GM12878 (cell line): ENCODE measurements around the gene C20orf144. TPM values are rescaled to one million over a fixed set of nuclear protein-coding genes. Genes with fewer than 3 reads are reported as not detected.
A peak's percentile ranks its signal among the peaks of the same experiment; 100 is the strongest.

ENCODE experiments used
- ATAC-seq: fragments of 200-7000 bp; cut with Tn5 transposase; 3 replicates; pipeline ENCODE4 v1.9.1; 2020; ENCODE audit warnings: mild to moderate bottlenecking, moderate library complexity
- BruUV-seq: library from RNA; stranded (reverse); fragments of 400-500 nt; replicated peaks from 2 replicates; lab custom pipeline; 2021; lab: Mats Ljungman, UMichigan
- CTCF ChIA-PET: fragments of 300-600 bp; sonication (Branson Sonifier 250); formaldehyde crosslinking; extraction: SDS; loops from one replicate; lab custom pipeline; 2021; ENCODE audit warnings: inconsistent platforms; lab: Yijun Ruan, JAX
- POLR2A ChIA-PET: fragments of 350-600 bp; formaldehyde crosslinking; extraction: SDS; loops from one replicate; lab custom pipeline; 2021; ENCODE audit warnings: inconsistent platforms; lab: Charles Lee
- RAD21 ChIA-PET: fragments of 300-600 bp; sonication (Branson Sonifier 250); formaldehyde crosslinking; loops from one replicate; lab custom pipeline; 2023; ENCODE audit warnings: antibody characterized with exemption; ENCODE audit not compliant: unreplicated experiment; lab: Charles Lee
- SMC1A ChIA-PET: fragments of 300-600 bp; sonication (Branson Sonifier 250); formaldehyde crosslinking; loops from one replicate; lab custom pipeline; 2023; ENCODE audit not compliant: unreplicated experiment, uncharacterized antibody; lab: Charles Lee
- DNase-seq: peaks from one replicate; pipeline ENCODE4 v3.0.0-alpha.2; 2011; ENCODE audit warnings: low read depth, low spot score
- FAIRE-seq: peaks from 3 replicates; lab custom pipeline; 2011; peaks lifted over from hg19 to GRCh38; lab: Jason Lieb, UNC
- H2AFZ ChIP-seq: 2 replicates; pipeline ENCODE4 v1.6.0; 2011; ENCODE audit warnings: low read depth, low read length, control low read depth; ENCODE audit not compliant: control insufficient read depth
- H3K27ac ChIP-seq: 2 replicates; pipeline ENCODE4 v1.5.1; 2011; ENCODE audit warnings: control low read depth; ENCODE audit not compliant: control insufficient read depth, insufficient read depth
- H3K27me3 ChIP-seq, 2 experiments: replicated peaks in 1 of 2; 2 replicates each; pipeline versions ENCODE4 v1.6.0 to v1.6.1; 2011; ENCODE audit warnings: low read length in 1 of 2; ENCODE audit not compliant: control insufficient read depth in 2 of 2, insufficient read depth in 2 of 2
- H3K36me3 ChIP-seq, 2 experiments: 2 replicates each; pipeline ENCODE4 v1.5.1; 2011; ENCODE audit warnings: low read length in 1 of 2; ENCODE audit not compliant: control insufficient read depth in 2 of 2, insufficient read depth in 2 of 2
- H3K4me1 ChIP-seq: 2 replicates; pipeline ENCODE4 v1.6.1; 2011; ENCODE audit warnings: mild to moderate bottlenecking, low read length, moderate library complexity, mixed read lengths; ENCODE audit not compliant: control insufficient read depth, insufficient read depth
- H3K4me2 ChIP-seq: 2 replicates; pipeline ENCODE4 v1.6.0; 2011; ENCODE audit warnings: control low read depth; ENCODE audit not compliant: control insufficient read depth, insufficient read depth
- H3K4me3 ChIP-seq: fragments of 200-600 bp; sonication (generic); 2 replicates; pipeline ENCODE4 v1.5.1; 2016
- H3K79me2 ChIP-seq: 2 replicates; pipeline ENCODE4 v1.6.0; 2011; ENCODE audit warnings: low read length; ENCODE audit not compliant: control insufficient read depth, insufficient read depth
- H3K9ac ChIP-seq: 2 replicates; pipeline ENCODE4 v1.8.0; 2011; ENCODE audit warnings: low read length, control low read depth, mixed read lengths; ENCODE audit not compliant: control insufficient read depth, insufficient read depth
- H3K9me3 ChIP-seq: replicated peaks from 3 replicates; pipeline ENCODE4 v1.5.1; 2011; ENCODE audit warnings: mild to moderate bottlenecking, low read length; ENCODE audit not compliant: control insufficient read depth, insufficient read depth
- H4K20me1 ChIP-seq: 2 replicates; pipeline ENCODE4 v1.6.0; 2011; ENCODE audit not compliant: control insufficient read depth, insufficient read depth
- EZH2 ChIP-seq: IDR thresholded peaks from 2 replicates; pipeline ENCODE4 v1.6.1; 2012; ENCODE audit warnings: low read depth, mild to moderate bottlenecking, control low read depth, inconsistent platforms, low read length, borderline replicate concordance; ENCODE audit not compliant: control insufficient read depth
- POLR2A ChIP-seq: IDR thresholded peaks from 2 replicates; pipeline ENCODE4 v1.6.1; 2011; ENCODE audit warnings: low read depth, mild to moderate bottlenecking, low read length
- PRDM15 ChIP-seq: fragments of 450-650 bp; formaldehyde crosslinking; IDR thresholded peaks from 2 replicates; pipeline ENCODE4 v1.4.0; 2020; ENCODE audit warnings: mild to moderate bottlenecking, moderate library complexity
- SPI1 ChIP-seq: IDR thresholded peaks from 2 replicates; pipeline ENCODE4 v1.6.1; 2011; ENCODE audit warnings: low read depth, mild to moderate bottlenecking, low read length, moderate library complexity, borderline replicate concordance; ENCODE audit not compliant: insufficient read depth
- USF2 ChIP-seq: IDR thresholded peaks from 2 replicates; pipeline ENCODE4 v1.6.1; 2011; ENCODE audit warnings: low read depth, low read length, improper control_type of control experiment, borderline replicate concordance
- ZBED1 ChIP-seq: IDR thresholded peaks from 2 replicates; pipeline ENCODE4 v1.6.1; 2016; ENCODE audit warnings: borderline replicate concordance
- WGBS: methylation state at CpG from one replicate; pipeline ENCODE4 v1.1.6; 2016; ENCODE audit warnings: low lambda C conversion rate; ENCODE audit not compliant: insufficient replicate concordance, insufficient coverage; ENCODE audit errors: missing lambda C conversion rate; 5-methylcytosine and 5-hydroxymethylcytosine counted together
- in situ Hi-C: fragments of 300-500 bp; cut with MboI; formaldehyde crosslinking; loops from 9 replicates; pipeline ENCODE4 v1.14.3; 2018; ENCODE audit warnings: mixed read lengths
- intact Hi-C: fragments of 100-400 bp; cut with micrococcal nuclease; formaldehyde crosslinking; loops from one replicate; pipeline ENCODE4 v1.14.2; 2022; ENCODE audit not compliant: unreplicated experiment
- polyA plus RNA-seq, 11 experiments: library from polyadenylated mRNA; depleted of rRNA in 4 of 11; unstranded in 6 of 11; stranded (reverse) in 5 of 11; fragments of >200 nt; fragmentation: Nextera tagmentation in 4 of 11; fragmentation: Illumina TruSeq in 1 of 11; extraction: Ambion mirVana in 4 of 11; extraction: Trizol in 1 of 11; gene quantifications; 1 replicate in 1 of 11; 2 replicates in 10 of 11; pipeline versions ENCODE4 v1.2.1 to v1.2.3, GENCODE V29; 2011 to 2016; ENCODE audit warnings: inconsistent platforms in 2 of 11, missing spikeins in 2 of 11, low read depth in 1 of 11
- total RNA-seq, 4 experiments: library from RNA; depleted of rRNA in 3 of 4; stranded (reverse); fragments of >200 nt in 3 of 4; fragmentation: Illumina TruSeq in 1 of 4; extraction: Trizol in 1 of 4; gene quantifications; 2 replicates each; pipeline versions ENCODE4 v1.2.1 to v1.2.3, GENCODE V29; 2013 to 2021
- TF ChIP-seq, protein P1 (sequence below): fragments of 450-650 bp; formaldehyde crosslinking; IDR thresholded peaks from 2 replicates; pipeline ENCODE4 v1.4.0; 2022; ENCODE audit warnings: mild to moderate bottlenecking, moderate library complexity

The C20orf144 gene
- total and polyA plus RNA-seq, 10 of the 15 experiments (the other 5 are each of a cell fraction or from before 2014, with no cell fraction given), result 0.04 to 0.62 (median 0.23) TPM; not detected in 2

DNA sequence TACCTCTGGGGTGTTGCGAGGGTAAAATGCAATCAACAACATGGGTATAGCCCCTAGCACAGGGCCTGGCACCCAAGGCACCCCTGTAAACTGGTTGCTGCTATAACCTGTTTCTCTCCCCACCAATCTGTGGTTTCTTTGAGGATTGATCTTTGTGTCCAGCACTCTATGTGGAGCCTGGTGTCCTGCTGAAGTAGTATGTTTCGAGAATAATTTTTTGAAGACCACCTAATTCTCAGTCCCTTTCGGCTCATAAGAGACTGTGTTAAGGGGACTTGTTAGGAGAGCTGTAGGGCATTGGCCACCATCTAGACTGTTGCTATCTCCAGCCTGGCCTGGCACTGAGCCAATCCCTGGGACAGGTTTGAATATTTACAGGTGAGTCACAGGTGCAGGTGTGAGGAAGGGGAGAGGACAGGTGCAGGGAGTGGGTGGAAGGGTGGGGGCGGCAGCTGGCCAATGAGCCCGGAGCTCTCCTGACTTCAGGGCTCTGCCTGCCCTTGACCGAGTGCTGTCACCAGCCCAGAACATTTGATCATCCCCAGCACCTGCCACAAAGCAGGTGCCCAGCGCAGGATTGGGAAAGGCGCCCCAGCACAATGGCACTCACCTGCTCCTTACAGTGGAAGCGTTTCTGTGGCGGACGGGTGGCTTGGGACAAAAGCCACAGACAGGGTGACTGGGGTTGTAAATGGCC, 8.1 kb upstream of the C20orf144 start (continued):
- TF ChIP-seq USF2 (no peak), PRDM15 (CRISPR knock-in tag) (no peak)

DNA sequence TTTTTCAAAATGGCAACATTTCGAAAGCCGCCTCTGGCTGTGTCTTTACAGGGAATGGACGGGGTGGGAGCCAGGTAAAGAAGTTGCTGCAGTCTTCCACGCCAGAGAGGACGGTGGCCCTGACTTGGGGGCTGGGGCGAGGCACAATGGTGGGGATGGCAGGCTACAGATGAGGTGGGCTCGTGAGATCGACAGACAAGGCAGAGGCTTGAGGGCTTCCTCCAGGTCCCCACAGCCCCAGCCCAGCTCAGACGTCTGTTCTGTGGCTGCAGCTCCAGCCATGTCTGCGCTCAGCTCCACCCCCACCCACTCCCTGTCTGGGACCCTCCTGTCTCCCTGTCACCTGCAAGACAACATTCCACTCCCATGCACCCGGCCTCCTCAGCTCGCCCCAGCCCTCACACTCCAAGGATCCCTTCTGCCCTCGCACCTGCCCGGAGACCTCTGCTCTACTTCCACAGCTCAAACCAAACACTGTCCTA, 7.4 kb upstream of the C20orf144 start:
- Histone ChIP-seq H2AFZ (no peak overlapping the region), H3K36me3 (no peaks in the 10 kb centered on the region), H3K9me3 (no peaks in the 10 kb centered on the region), H4K20me1 (no peaks in the 10 kb centered on the region), H3K4me3 (no peak overlapping the region), H3K9ac (no peak overlapping the region), H3K4me2 (no peak overlapping the region), H3K27ac (no peak overlapping the region), H3K4me1 (peaks cover 20% of the 10 kb centered on the region), H3K79me2 (no peaks in the 10 kb centered on the region), H3K27me3 (peaks cover 0 to 2% of the 10 kb centered on the region in 2 experiments; a peak in 2 of 4 replicates)
- ATAC-seq, result no peak
- in situ Hi-C loops, result loop anchor here (5.0 kb wide), 1 partner anchor 202 kb away; no protein-coding TSS in a partner anchor
- FAIRE-seq, result no peak
- BruUV-seq, result no TSS peak
- POLR2A ChIA-PET, result no interaction called here
- DNase-seq, result no peak
- SMC1A ChIA-PET, result interaction anchor here (1.0 to 3.2 kb wide), 4 partner anchors 8 to 197 kb away, joined by 3 to 20 read pairs (median 8); partner anchors contain the start of genes ACTL10 and C20orf144
- RAD21 ChIA-PET, result interaction anchor here (0.7 kb wide), 1 partner anchor 118 kb away, joined by 3 read pairs; no protein-coding TSS in a partner anchor
- CTCF ChIA-PET, result interaction anchor here (1.5 to 5.6 kb wide), 5 partner anchors 9 to 197 kb away, joined by 3 to 41 read pairs (median 17); partner anchors contain the start of gene ACTL10
- intact Hi-C loops, result loop anchor here (5.0 kb wide), 1 partner anchor 137 kb away; no protein-coding TSS in a partner anchor
- peak; percentile 32; the same call in 1 of the 2 replicates for TF ChIP-seq POLR2A
- no peak for TF ChIP-seq ZBED1
- TF ChIP-seq SPI1, result no peak
- no peak for TF ChIP-seq EZH2
- TF ChIP-seq, protein P1, sequence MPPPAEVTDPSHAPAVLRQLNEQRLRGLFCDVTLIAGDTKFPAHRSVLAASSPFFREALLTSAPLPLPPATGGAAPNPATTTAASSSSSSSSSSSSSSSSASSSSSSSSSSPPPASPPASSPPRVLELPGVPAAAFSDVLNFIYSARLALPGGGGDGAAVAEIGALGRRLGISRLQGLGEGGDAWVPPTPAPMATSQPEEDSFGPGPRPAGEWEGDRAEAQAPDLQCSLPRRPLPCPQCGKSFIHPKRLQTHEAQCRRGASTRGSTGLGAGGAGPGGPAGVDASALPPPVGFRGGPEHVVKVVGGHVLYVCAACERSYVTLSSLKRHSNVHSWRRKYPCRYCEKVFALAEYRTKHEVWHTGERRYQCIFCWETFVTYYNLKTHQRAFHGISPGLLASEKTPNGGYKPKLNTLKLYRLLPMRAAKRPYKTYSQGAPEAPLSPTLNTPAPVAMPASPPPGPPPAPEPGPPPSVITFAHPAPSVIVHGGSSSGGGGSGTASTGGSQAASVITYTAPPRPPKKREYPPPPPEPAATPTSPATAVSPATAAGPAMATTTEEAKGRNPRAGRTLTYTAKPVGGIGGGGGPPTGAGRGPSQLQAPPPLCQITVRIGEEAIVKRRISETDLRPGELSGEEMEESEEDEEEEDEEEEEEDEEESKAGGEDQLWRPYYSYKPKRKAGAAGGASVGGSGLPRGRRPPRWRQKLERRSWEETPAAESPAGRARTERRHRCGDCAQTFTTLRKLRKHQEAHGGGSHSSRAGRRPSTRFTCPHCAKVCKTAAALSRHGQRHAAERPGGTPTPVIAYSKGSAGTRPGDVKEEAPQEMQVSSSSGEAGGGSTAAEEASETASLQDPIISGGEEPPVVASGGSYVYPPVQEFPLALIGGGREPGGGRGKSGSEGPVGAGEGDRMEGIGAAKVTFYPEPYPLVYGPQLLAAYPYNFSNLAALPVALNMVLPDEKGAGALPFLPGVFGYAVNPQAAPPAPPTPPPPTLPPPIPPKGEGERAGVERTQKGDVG, result no peak
- 98% methylated on average over 12 of the region's 14 CpGs for WGBS
